ENCODE results near the gene C8G.
A peak's percentile ranks its signal among the peaks of the same experiment; 100 is the strongest.

Gene C8G

GRCh38 chr9:136941231-136942111, 3.6 kb upstream of the C8G start:
- no peak for DNase-seq (ENCODE audit: low spot score)

GRCh38 chr9:136942112-136942880, 2.7 kb upstream of the C8G start:
- DNase-seq (ENCODE audit: low spot score), result no peak

- no peak for DNase-seq (ENCODE audit: low spot score)
These were observed 2.2 kb upstream of the C8G start for GRCh38 chr9:136942881-136943230.

GRCh38 chr9:136943291-136944211, 1.5 kb upstream of the C8G start:
- DNase-seq (ENCODE audit: low spot score), result peak; percentile 78

GRCh38 chr9:136944212-136944518, 878 bp upstream of the C8G start:
- peak; percentile 92 for DNase-seq (ENCODE audit: low spot score)

- no peak for DNase-seq (ENCODE audit: low spot score)
These were observed 537 bp downstream of the C8G start for GRCh38 chr9:136945333-136946227.

- no peak for DNase-seq (ENCODE audit: low spot score)
These were observed 1.4 kb downstream of the C8G start for GRCh38 chr9:136946228-136947027.

GRCh38 chr9:136947028-136947891, 2.2 kb downstream of the C8G start:
- no peak for DNase-seq (ENCODE audit: low spot score)

- DNase-seq (ENCODE audit: low spot score), result peak; percentile 64
These were observed 3.0 kb downstream of the C8G start for GRCh38 chr9:136947955-136948510.

- no peak for DNase-seq (ENCODE audit: low spot score)
These were observed 4.3 kb downstream of the C8G start for GRCh38 chr9:136949239-136949816.

GRCh38 chr9:136949817-136950655, 5.0 kb downstream of the C8G start:
- peak; percentile 99 for DNase-seq (ENCODE audit: low spot score)

GRCh38 chr9:136950656-136951276, 5.7 kb downstream of the C8G start:
- DNase-seq (ENCODE audit: low spot score), result no peak

- DNase-seq (ENCODE audit: low spot score), result no peak
These were observed 6.7 kb downstream of the C8G start, which contains the start of gene LCN12 for GRCh38 chr9:136951541-136952320. LCN12 (plus strand) TSS chr9:136952273; CDS start chr9:136952328, 55 bp downstream.

GRCh38 chr9:136952321-136952850, 7.3 kb downstream of the C8G start:
- DNase-seq (ENCODE audit: low spot score), result no peak

- no peak for DNase-seq (ENCODE audit: low spot score)
These were observed 8.1 kb downstream of the C8G start for GRCh38 chr9:136952876-136953770.
